K562 (cell line): ENCODE measurements around the gene PDE9A. TPM values are rescaled to one million over a fixed set of nuclear protein-coding genes. Genes with fewer than 3 reads are reported as not detected.

Experiments used
- SP1 ChIP-seq: sonication (generic); formaldehyde crosslinking; IDR thresholded peaks from 2 replicates; pipeline ENCODE4 v1.8.1; 2022; ENCODE audit warnings: mild to moderate bottlenecking, missing genetic modification reagents
- ZNF609 ChIP-seq: sonication (generic); formaldehyde crosslinking; IDR thresholded peaks from 2 replicates; pipeline ENCODE4 v1.8.1; 2023; ENCODE audit warnings: missing genetic modification reagents, mild to moderate bottlenecking, borderline replicate concordance
- polyA plus RNA-seq, 8 experiments: library from polyadenylated mRNA; depleted of rRNA in 4 of 8; stranded (reverse) in 5 of 8; unstranded in 3 of 8; fragments of >200 nt; fragmentation: Nextera tagmentation in 2 of 8; fragmentation: Illumina TruSeq in 1 of 8; extraction: Ambion mirVana in 2 of 8; extraction: Trizol in 1 of 8; gene quantifications; 2 replicates each; pipeline versions ENCODE4 v1.2.1 to v1.2.3, GENCODE V29; 2011 to 2014; ENCODE audit warnings: inconsistent platforms in 1 of 8, missing spikeins in 1 of 8
- total RNA-seq, 7 experiments: library from RNA; depleted of rRNA in 6 of 7; stranded (reverse); fragments of >200 nt in 6 of 7; fragmentation: Illumina TruSeq in 2 of 7; extraction: Trizol in 2 of 7; gene quantifications; 2 replicates each; pipeline versions ENCODE4 v1.2.1 to v1.2.3, GENCODE V29; 2011 to 2021; ENCODE audit warnings: low replicate concordance in 1 of 7
- TF ChIP-seq, protein P1 (sequence below): sonication (generic); formaldehyde crosslinking; IDR thresholded peaks from 2 replicates; pipeline ENCODE4 v1.8.0; 2022; ENCODE audit warnings: missing genetic modification reagents, mild to moderate bottlenecking, moderate library complexity, borderline replicate concordance

Gene PDE9A
- total and polyA plus RNA-seq, 9 of the 15 experiments (the other 6 are each of a cell fraction or from before 2014, with no cell fraction given), result 0.07 to 0.27 TPM; not detected in 7

DNA sequence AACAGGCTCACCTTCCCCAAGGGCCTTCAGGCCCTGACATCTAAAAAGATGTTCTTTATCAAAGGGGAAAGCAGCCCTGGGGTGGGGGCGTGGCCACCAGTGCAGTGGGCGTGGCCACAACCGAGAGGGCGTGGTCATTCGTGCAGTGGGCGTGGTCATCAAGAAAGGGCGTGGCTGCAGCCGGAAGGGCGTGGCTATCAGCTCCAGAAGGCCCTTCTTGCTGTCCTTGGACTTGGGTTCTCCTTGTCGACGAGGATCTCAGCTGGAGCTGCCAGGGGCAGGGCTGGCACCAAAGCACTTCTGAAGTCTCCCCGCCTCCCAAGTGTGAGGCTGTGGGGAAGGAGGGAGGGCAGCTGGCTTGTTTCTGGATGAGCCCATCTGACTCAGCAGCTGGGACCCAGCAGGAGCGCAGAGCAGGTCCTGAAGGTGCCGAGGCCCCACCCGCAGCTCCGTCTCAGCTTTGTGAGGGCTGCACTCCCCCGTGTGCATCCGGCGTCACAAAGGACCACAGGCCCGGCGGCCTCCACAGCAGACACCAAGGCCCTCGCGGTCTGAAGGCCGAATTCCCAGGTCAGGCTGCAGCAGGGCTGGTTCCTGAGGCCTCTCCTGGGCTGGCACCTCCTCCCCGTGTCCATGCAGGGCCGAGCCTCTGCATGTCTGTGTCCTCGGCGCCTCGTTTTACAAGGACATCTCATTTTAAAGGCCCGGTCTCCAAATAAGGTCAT lies 12.8 kb downstream of the PDE9A start (continued):
- TF ChIP-seq ZNF609 (CRISPR knock-in tag) (no peak), SP1 (CRISPR knock-in tag) (peak; percentile 89)
- TF ChIP-seq, protein P1, sequence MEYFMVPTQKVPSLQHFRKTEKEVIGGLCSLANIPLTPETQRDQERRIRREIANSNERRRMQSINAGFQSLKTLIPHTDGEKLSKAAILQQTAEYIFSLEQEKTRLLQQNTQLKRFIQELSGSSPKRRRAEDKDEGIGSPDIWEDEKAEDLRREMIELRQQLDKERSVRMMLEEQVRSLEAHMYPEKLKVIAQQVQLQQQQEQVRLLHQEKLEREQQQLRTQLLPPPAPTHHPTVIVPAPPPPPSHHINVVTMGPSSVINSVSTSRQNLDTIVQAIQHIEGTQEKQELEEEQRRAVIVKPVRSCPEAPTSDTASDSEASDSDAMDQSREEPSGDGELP, result peak; percentile 58; the same call in 1 of the 2 replicates
